Uterus (tissue), 4 donors: Measurements from ENCODE around the gene TANGO6. TPM values are rescaled to one million over a fixed set of nuclear protein-coding genes. Genes with fewer than 3 reads are reported as not detected.

Experiments
- DNase-seq, 2 donors: peaks; one replicate each; pipeline ENCODE4 v3.0.0-alpha.2; 2019 to 2020
- H3K27ac ChIP-seq, 2 donors: fragments of 200-600 bp; sonication (generic); 1 replicate in 1 of 2; 2 replicates in 1 of 2; pipeline ENCODE4 v1.5.1; 2016 to 2018
- H3K27me3 ChIP-seq, 2 donors: fragments of 200-600 bp; sonication (generic); one replicate each; pipeline ENCODE4 v1.5.1; 2018 to 2019; ENCODE audit warnings: control low read depth in 1 of 2
- H3K36me3 ChIP-seq, 2 donors: fragments of 200-600 bp; sonication (generic); one replicate each; pipeline ENCODE4 v1.5.1; 2019; ENCODE audit warnings: control low read depth in 1 of 2
- H3K4me1 ChIP-seq, 2 donors: fragments of 200-600 bp; sonication (generic); one replicate each; pipeline ENCODE4 v1.5.1; 2018 to 2019; ENCODE audit warnings: control low read depth in 1 of 2
- H3K4me3 ChIP-seq, 2 donors: fragments of 200-600 bp; sonication (generic); 1 replicate in 1 of 2; 2 replicates in 1 of 2; pipeline ENCODE4 v1.5.1; 2018 to 2019; ENCODE audit warnings: mild to moderate bottlenecking in 1 of 2
- H3K9me3 ChIP-seq, 2 donors: fragments of 200-600 bp; sonication (generic); one replicate each; pipeline ENCODE4 v1.5.1; 2019; ENCODE audit warnings: control low read depth in 1 of 2
- CTCF ChIP-seq, 4 experiments: fragments of 200-600 bp in 2 of 4; fragments of 450-650 bp in 2 of 4; sonication (generic) in 2 of 4; IDR thresholded peaks; one replicate each; pipeline ENCODE4 v1.5.1; 2016 to 2019; ENCODE audit warnings: antibody characterized with exemption in 4 of 4, mild to moderate bottlenecking in 2 of 4, moderate library complexity in 1 of 4
- POLR2A ChIP-seq, 2 donors: fragments of 450-650 bp; IDR thresholded peaks; one replicate each; pipeline ENCODE4 v1.6.1; 2016; ENCODE audit warnings: antibody characterized with exemption in 2 of 2, mild to moderate bottlenecking in 1 of 2, moderate library complexity in 1 of 2
- intact Hi-C: fragments of 100-400 bp; cut with DNase I; formaldehyde crosslinking; loops from one replicate; pipeline ENCODE4 v1.15.1; 2023; ENCODE audit warnings: low total_unique reads
- total RNA-seq, 4 donors: library from RNA; depleted of rRNA in 3 of 4; stranded (reverse); fragments of >200 nt in 3 of 4; gene quantifications; one replicate each; pipeline versions ENCODE4 v1.1.0 to v1.2.4, GENCODE V29; 2014 to 2023
- donor health status: DM: yes; HTN: yes; CAD: no.

TANGO6 gene
- total RNA-seq, 4 donors from 2014 or later = 21.5 to 44.9 (median 37.5) TPM

DNA sequence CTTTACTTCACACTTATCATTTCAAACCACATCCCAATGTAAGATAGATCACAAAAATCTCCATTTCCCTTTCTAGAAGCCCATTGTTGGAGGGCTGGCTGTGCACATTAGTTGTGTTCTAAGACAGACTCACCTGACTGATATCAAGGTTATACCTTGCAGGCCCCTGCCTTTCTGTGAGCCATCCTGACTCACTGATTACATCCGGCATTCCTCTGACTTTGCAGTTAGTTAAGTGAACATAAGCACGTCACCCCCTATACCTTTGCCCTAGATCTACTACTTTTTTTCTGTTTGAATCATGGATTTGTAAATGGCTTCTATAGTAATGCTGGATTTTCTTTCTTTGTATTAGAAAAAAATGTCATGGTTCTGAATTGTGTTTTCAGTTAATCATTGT, 78.3 kb downstream of the TANGO6 start:
- Histone ChIP-seq H3K4me3 (no peak overlapping the region), H3K27ac (no peak overlapping the region)
- intact Hi-C loops = no loop called here

DNA sequence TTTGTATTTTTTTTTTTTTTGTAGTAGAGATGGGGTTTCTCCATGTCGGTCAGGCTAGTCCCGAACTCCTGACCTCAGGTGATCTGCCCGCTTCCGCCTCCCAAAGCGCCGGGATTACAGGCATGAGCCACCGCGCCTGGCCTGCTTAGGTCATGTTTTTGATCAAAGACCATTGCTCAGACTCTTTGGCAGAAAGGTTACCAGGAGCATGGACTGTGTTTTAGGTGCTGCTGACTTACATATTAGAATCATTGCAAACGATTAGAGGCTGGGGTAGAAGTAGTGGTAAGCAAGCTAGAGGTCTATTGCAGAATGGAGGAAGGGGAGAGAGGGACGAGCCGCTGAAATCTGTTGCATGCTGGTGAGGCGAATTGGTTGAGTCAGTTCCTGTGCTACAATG, 79.8 kb downstream of the TANGO6 start:
- no peak overlapping the region for H3K4me3 ChIP-seq

More for the DNA sequence above, 78.3 kb downstream of the TANGO6 start:
- Histone ChIP-seq H3K4me1 (no peaks in the 10 kb centered on the region), H3K36me3 (no peaks in the 10 kb centered on the region), H3K9me3 (no peaks in the 10 kb centered on the region), H3K27me3 (no peaks in the 10 kb centered on the region)
- TF ChIP-seq POLR2A (IDR thresholded peaks at IDR 0.05) (no peak), CTCF (IDR thresholded peaks at IDR 0.05) (no peak)
- DNase-seq = no peak

GRCh38 chr16:68927018-68927417, 83.7 kb downstream of the TANGO6 start:
- TF ChIP-seq CTCF (IDR thresholded peaks at IDR 0.05) = no peak
- no peak for TF ChIP-seq POLR2A (IDR thresholded peaks at IDR 0.05)
- Histone ChIP-seq H3K4me1 (no peaks in the 10 kb centered on the region), H3K4me3 (no peak overlapping the region), H3K9me3 (no peaks in the 10 kb centered on the region), H3K36me3 (no peaks in the 10 kb centered on the region), H3K27ac (no peak overlapping the region), H3K27me3 (no peaks in the 10 kb centered on the region)
- intact Hi-C loops = no loop called here
- no peak for DNase-seq

More for the DNA sequence above, 79.8 kb downstream of the TANGO6 start:
- H3K27ac ChIP-seq = no peak overlapping the region
- H3K36me3 ChIP-seq = no peaks in the 10 kb centered on the region
- intact Hi-C loops = no loop called here
- H3K9me3 ChIP-seq = no peaks in the 10 kb centered on the region
- no peak for DNase-seq
- H3K4me1 ChIP-seq = no peaks in the 10 kb centered on the region
- no peak for TF ChIP-seq POLR2A (IDR thresholded peaks at IDR 0.05)
- TF ChIP-seq CTCF (IDR thresholded peaks at IDR 0.05) = no peak
- H3K27me3 ChIP-seq = no peaks in the 10 kb centered on the region

DNA sequence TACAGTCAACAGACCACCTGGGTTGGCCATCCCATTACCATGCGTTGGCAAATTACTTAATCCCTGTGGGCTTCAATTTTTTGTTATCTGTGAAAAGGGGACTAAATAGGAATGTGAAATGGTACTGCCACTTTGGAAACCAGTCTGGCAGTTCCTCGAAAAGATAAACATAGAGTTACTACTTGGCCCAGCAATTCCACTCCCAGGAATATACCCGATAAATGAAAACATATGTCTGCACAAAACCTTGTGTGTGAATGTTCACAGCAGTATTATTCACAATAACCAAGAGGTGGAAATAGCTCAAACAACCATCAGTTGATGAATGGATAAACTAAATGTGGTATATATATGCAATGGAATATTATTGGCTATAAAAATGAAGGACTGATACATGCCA, 87.9 kb downstream of the TANGO6 start:
- Histone ChIP-seq H3K4me1 (no peaks in the 10 kb centered on the region), H3K27me3 (no peaks in the 10 kb centered on the region), H3K36me3 (no peaks in the 10 kb centered on the region), H3K9me3 (no peaks in the 10 kb centered on the region), H3K27ac (no peak overlapping the region), H3K4me3 (no peak overlapping the region)
- no peak for TF ChIP-seq CTCF (IDR thresholded peaks at IDR 0.05)
- TF ChIP-seq POLR2A (IDR thresholded peaks at IDR 0.05) = no peak
- DNase-seq = no peak
- intact Hi-C loops = no loop called here

- Histone ChIP-seq H3K9me3 (no peaks in the 10 kb centered on the region), H3K4me3 (no peak overlapping the region), H3K27me3 (no peaks in the 10 kb centered on the region), H3K4me1 (no peaks in the 10 kb centered on the region), H3K27ac (no peak overlapping the region), H3K36me3 (no peaks in the 10 kb centered on the region)
- DNase-seq = no peak
- no peak for TF ChIP-seq POLR2A (IDR thresholded peaks at IDR 0.05)
- TF ChIP-seq CTCF (IDR thresholded peaks at IDR 0.05) = no peak
- intact Hi-C loops = no loop called here
Measured at GRCh38 chr16:68934402-68934801, 91.1 kb downstream of the TANGO6 start.
